Measurements from ENCODE around the gene EEF1AKMT4.

EEF1AKMT4 gene

DNA sequence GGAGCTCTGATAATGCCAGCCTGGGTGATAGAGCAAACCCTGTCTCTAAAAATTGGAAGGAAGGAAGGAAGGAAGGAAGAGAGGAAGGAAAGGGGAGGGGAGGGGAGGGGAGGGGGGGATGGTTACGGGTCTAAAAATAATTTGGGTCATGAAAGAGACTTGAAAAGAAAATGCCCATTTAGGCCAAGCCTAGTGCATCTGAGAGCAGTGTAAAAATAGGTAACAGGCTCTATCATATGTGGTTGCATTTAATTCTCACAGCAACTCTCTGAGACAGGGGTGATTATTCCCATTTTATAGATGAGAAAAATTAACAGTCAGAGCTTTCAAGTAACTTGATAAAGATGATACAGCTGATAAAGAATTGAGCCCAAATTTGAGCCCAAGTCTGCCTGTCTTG, 22.8 kb downstream of the EEF1AKMT4 start:
- no peak for DNase-seq (ENCODE audit: low read depth)
- no peak overlapping the region for H3K4me3 ChIP-seq (ENCODE audit: control insufficient read depth, low read depth, low read length)
- no peak for TF ChIP-seq CTCF (conservative IDR thresholded peaks at IDR 0.05; ENCODE audit: control insufficient read depth, insufficient read depth, low read depth, low read length)

GRCh38 chr3:184275381-184275701, 25.9 kb downstream of the EEF1AKMT4 start:
- TF ChIP-seq CTCF (conservative IDR thresholded peaks at IDR 0.05; ENCODE audit: control insufficient read depth, insufficient read depth, low read depth, low read length), result no peak
- no peak overlapping the region for H3K4me3 ChIP-seq (ENCODE audit: control insufficient read depth, low read depth, low read length)
- DNase-seq (ENCODE audit: low read depth), result no peak

GRCh38 chr3:184275961-184276910, 26.8 kb downstream of the EEF1AKMT4 start, which contains the start of gene ECE2:
TSS of gene ECE2 (plus strand) at chr3:184276022. CDS start at chr3:184276154, 132 bp downstream.
- DNase-seq (ENCODE audit: low read depth), result no peak
- H3K4me3 ChIP-seq (ENCODE audit: control insufficient read depth, low read depth, low read length), result no peak within 1 kb of the TSS
- no peak for TF ChIP-seq CTCF (conservative IDR thresholded peaks at IDR 0.05; ENCODE audit: control insufficient read depth, insufficient read depth, low read depth, low read length)

DNA sequence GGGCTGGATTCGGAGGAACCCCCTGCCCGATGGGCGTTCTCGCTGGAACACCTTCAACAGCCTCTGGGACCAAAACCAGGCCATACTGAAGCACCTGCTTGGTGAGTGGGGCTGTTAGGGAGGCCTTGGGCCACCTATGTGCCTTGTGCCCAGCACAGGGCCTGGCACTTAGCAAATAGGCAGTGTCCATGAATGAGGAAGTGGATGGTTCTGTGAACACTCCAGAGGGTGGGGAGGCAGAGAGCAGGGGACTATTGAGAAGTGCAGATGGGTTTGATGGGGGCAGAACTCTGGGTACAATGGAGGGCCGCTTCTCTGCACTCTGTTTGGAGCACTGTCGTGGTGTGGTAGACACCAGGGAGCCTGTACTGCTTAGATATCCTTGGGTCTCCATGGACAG, 27.9 kb downstream of the EEF1AKMT4 start:
- no peak for TF ChIP-seq CTCF (conservative IDR thresholded peaks at IDR 0.05; ENCODE audit: control insufficient read depth, insufficient read depth, low read depth, low read length)
- H3K4me3 ChIP-seq (ENCODE audit: control insufficient read depth, low read depth, low read length), result no peak overlapping the region
- DNase-seq (ENCODE audit: low read depth), result no peak

DNA sequence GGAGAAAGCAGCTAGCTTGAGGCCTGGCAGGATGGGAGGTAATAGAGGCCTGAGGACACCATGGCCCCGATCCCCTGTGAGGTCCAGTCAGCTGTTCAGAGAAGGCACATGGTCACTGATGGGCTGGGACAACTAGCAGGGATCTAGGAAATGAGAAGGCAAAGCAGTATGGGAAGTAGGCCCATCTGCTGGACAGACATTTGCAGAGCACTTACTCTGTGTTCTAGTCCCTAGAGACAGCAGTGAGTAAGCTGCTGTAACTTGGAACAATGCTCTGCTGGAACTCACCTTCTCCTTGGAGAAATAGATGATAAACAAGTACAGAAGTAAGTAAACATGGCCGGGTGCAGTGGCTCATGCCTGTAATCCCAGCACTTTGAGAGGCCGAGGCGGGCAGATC, 33.5 kb downstream of the EEF1AKMT4 start:
- H3K4me3 ChIP-seq (ENCODE audit: control insufficient read depth, low read depth, low read length), result no peak overlapping the region
- DNase-seq (ENCODE audit: low read depth), result peak; percentile 38

DNA sequence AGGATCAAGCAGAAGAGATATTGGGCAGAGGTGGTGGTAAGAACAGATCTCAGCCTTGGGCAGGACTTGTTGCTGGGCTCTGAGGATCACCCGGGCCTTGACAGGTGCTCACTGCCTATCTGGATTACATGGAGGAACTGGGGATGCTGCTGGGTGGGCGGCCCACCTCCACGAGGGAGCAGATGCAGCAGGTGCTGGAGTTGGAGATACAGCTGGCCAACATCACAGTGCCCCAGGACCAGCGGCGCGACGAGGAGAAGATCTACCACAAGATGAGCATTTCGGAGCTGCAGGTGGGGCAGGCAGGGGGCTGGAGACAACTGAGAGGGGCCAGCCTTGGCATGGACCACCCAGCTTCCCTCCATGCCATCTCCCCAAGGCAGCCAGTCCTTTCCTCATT, 34.2 kb downstream of the EEF1AKMT4 start:
- H3K4me3 ChIP-seq (ENCODE audit: control insufficient read depth, low read depth, low read length), result no peak overlapping the region
- no peak for TF ChIP-seq CTCF (conservative IDR thresholded peaks at IDR 0.05; ENCODE audit: control insufficient read depth, insufficient read depth, low read depth, low read length)
- no peak for DNase-seq (ENCODE audit: low read depth)

More for the DNA sequence above, 33.5 kb downstream of the EEF1AKMT4 start:
- no peak for TF ChIP-seq CTCF (conservative IDR thresholded peaks at IDR 0.05; ENCODE audit: control insufficient read depth, insufficient read depth, low read depth, low read length)

Data from fibroblast of mammary gland (primary cell).